Transverse colon (tissue), 4 donors: Measurements from ENCODE around the gene SVOP. TPM values are rescaled to one million over a fixed set of nuclear protein-coding genes. Genes with fewer than 3 reads are reported as not detected.
"Not testable (repeated sequence)": the region's sequence is repeated elsewhere in the genome, so short reads cannot be mapped to it uniquely, and the experiment has no call there.

ENCODE experiments used
- DNase-seq: peaks from one replicate; pipeline ENCODE4 v3.0.0-alpha.2; 2019
- H3K27ac ChIP-seq, 4 donors: fragments of 200-600 bp; sonication (generic); 2 replicates each; pipeline ENCODE4 v1.5.1; 2016 to 2018; ENCODE audit warnings: inconsistent platforms in 4 of 4
- H3K27me3 ChIP-seq: fragments of 200-600 bp; sonication (generic); 2 replicates; pipeline ENCODE4 v1.5.1; 2017; ENCODE audit warnings: inconsistent platforms
- H3K36me3 ChIP-seq, 4 donors: fragments of 200-600 bp; sonication (generic); 2 replicates each; pipeline ENCODE4 v1.5.1; 2017 to 2019; ENCODE audit warnings: inconsistent platforms in 4 of 4
- H3K4me1 ChIP-seq, 4 donors: fragments of 200-600 bp; sonication (generic); 2 replicates each; pipeline ENCODE4 v1.5.1; 2017 to 2020; ENCODE audit warnings: inconsistent platforms in 4 of 4
- H3K4me3 ChIP-seq, 4 donors: fragments of 200-600 bp; sonication (generic); 1 replicate in 1 of 4; 2 replicates in 3 of 4; pipeline versions ENCODE4 v1.5.1 to v1.6.1; 2017 to 2019; ENCODE audit warnings: inconsistent platforms in 4 of 4
- H3K9me3 ChIP-seq, 2 donors: fragments of 200-600 bp; sonication (generic); 2 replicates each; pipeline ENCODE4 v1.5.1; 2017 to 2019; ENCODE audit warnings: inconsistent platforms in 2 of 2
- EP300 ChIP-seq: sonication (generic); formaldehyde crosslinking; IDR thresholded peaks from one replicate; pipeline ENCODE4 v1.6.1; 2017; ENCODE audit warnings: antibody characterized with exemption, low read depth
- POLR2A ChIP-seq: fragments of 450-650 bp; IDR thresholded peaks from one replicate; pipeline ENCODE4 v1.6.1; 2016; ENCODE audit warnings: antibody characterized with exemption, mild to moderate bottlenecking, moderate library complexity
- POLR2AphosphoS5 ChIP-seq, 3 donors: sonication (generic); formaldehyde crosslinking; IDR thresholded peaks; one replicate each; pipeline ENCODE4 v1.6.1; 2016; ENCODE audit warnings: antibody characterized with exemption in 3 of 3
- WGBS, 2 donors: methylation state at CpG; one replicate each; pipeline ENCODE4 v1.1.5; 2018; ENCODE audit warnings: low coverage in 1 of 2; 5-methylcytosine and 5-hydroxymethylcytosine counted together
- in situ Hi-C, 4 donors: fragments of 200-750 bp; cut with MboI; loops; one replicate each; pipeline versions ENCODE4 v1.15.0 to v1.15.1; 2017; ENCODE audit warnings: low sequenced_read_pairs in 3 of 4, low pct_ligation_motif_present in 1 of 4, low pct_unique_long_range_greater_than_20kb in 1 of 4
- intact Hi-C: fragments of 100-400 bp; cut with DNase I; formaldehyde crosslinking; loops from one replicate; pipeline ENCODE4 v1.15.1; 2023; ENCODE audit warnings: low total_unique reads
- total RNA-seq, 4 donors: library from RNA; depleted of rRNA; stranded (reverse); fragments of >200 nt; gene quantifications; one replicate each; pipeline ENCODE4 v1.1.0, GENCODE V29; 2016
- TF ChIP-seq, protein P1 (sequence below), 5 experiments: fragments of 200-600 bp in 3 of 5; fragments of 450-650 bp in 2 of 5; sonication (generic) in 3 of 5; IDR thresholded peaks; 1 replicate in 2 of 5; 2 replicates in 3 of 5; pipeline ENCODE4 v1.5.1; 2016 to 2017; ENCODE audit warnings: antibody characterized with exemption in 5 of 5, inconsistent platforms in 3 of 5, mild to moderate bottlenecking in 2 of 5, moderate library complexity in 1 of 5

SVOP gene
- total RNA-seq, 4 donors from 2014 or later: 0.16 to 0.55 TPM; not detected in 2

DNA sequence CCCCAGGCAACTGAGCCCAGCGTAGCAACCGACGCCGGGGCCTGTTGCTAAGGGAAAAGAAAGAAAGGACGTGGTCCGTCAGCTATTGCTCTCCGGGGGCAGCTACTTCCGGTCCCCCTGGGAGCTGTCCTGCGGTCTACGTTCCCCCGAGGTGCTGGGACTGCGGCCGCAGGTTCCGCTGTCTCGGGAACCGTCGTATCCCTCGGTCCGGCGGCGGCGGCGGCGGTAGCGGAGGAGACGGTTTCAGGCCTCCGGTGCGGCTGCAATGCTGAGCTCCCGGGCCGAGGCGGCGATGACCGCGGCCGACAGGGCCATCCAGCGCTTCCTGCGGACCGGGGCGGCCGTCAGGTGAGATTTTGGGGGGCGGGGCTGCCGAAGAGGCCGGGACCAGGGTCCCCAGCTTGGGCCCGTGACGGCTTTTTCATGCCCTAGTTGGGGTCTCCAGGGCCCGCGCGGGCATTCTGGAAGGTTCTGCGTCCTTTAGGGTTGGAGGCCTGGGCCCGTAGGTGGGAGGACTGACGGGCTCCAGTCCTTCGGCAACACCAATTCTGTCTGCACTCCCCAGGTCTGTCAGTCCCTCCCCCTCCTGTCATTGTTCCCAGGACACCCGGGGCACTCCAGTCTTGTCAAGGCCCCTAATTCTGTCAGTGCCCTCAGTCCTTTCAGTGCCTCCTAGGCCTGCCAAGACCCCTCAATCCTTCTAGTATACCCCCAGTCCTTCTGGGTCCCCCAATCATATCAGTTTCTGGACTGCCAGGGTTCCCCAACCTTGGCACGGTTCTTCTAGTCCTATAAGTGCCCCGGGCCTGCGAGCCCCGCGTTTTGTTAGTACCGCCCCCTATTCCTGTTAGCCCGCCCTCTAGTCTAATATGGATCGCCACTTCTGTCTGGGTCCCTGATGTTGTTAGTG is 31.8 kb upstream of the SVOP start, which contains the start of gene USP30:
TSS of gene USP30 (plus strand) at position 163 of the 910 bp plus-strand sequence. CDS start at position 266, 103 bp downstream.
- in situ Hi-C loops: no loop called here
- intact Hi-C loops: loop anchor here (2.0 kb wide), 2 partner anchors 324 to 492 kb away; partner anchors contain the start of gene SART3
- peak; percentile 89 for DNase-seq
- Histone ChIP-seq H3K27ac (peak within 1 kb of the TSS; percentile 90 to 96 (median 92)), H3K4me1 (peaks cover 14 to 36% (median 17%) of the 10 kb centered on the region in 4 donors), H3K27me3 (no peaks in the 10 kb centered on the region), H3K9me3 (no peaks in the 10 kb centered on the region), H3K4me3 (peak within 1 kb of the TSS; percentile 76 to 100 (median 88)), H3K36me3 (peaks cover 0 to 4% (median under 1%) of the 10 kb centered on the region in 4 donors)
- WGBS, 2 donors: 1% methylated on average over 25 of the region's 61 CpGs; no CpG with 5 or more reads in 1 of the 2 donors
- TF ChIP-seq POLR2AphosphoS5 (IDR thresholded peaks at IDR 0.05) (peak in 2 of 3 donors; percentile 63 to 81), POLR2A (peak; percentile 58), EP300 (no peak)
- TF ChIP-seq, protein P1, sequence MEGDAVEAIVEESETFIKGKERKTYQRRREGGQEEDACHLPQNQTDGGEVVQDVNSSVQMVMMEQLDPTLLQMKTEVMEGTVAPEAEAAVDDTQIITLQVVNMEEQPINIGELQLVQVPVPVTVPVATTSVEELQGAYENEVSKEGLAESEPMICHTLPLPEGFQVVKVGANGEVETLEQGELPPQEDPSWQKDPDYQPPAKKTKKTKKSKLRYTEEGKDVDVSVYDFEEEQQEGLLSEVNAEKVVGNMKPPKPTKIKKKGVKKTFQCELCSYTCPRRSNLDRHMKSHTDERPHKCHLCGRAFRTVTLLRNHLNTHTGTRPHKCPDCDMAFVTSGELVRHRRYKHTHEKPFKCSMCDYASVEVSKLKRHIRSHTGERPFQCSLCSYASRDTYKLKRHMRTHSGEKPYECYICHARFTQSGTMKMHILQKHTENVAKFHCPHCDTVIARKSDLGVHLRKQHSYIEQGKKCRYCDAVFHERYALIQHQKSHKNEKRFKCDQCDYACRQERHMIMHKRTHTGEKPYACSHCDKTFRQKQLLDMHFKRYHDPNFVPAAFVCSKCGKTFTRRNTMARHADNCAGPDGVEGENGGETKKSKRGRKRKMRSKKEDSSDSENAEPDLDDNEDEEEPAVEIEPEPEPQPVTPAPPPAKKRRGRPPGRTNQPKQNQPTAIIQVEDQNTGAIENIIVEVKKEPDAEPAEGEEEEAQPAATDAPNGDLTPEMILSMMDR (IDR thresholded peaks at IDR 0.05): no peak

DNA sequence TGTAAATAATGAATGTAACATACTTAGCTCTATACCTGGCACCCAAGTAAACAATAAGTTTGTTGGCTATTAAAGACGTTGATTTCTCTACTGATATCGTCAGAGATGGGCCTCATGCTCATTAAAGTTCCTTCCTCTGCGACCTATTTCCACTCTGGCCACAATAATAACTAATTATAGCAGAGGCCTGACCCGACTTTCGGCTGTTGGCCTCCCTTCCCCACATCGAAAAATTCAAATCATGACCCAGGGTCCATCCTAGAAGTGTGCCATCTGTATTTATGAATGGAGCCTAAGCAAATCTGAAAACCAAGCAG is 31.2 kb upstream of the SVOP start:
- TF ChIP-seq POLR2A: no peak
- no peak for TF ChIP-seq POLR2AphosphoS5 (IDR thresholded peaks at IDR 0.05)
- TF ChIP-seq EP300: no peak
- TF ChIP-seq, protein P1 (IDR thresholded peaks at IDR 0.05): no peak
- Histone ChIP-seq H3K36me3 (no peaks in the 10 kb centered on the region), H3K27me3 (no peaks in the 10 kb centered on the region), H3K4me1 (peaks cover 14 to 36% (median 17%) of the 10 kb centered on the region in 4 donors), H3K9me3 (no peaks in the 10 kb centered on the region), H3K4me3 (peak overlapping the region in 3 of 4 donors; percentile 76 to 100 (median 78)), H3K27ac (peak overlapping the region; percentile 90 to 96 (median 92))
- in situ Hi-C loops: no loop called here
- WGBS, 2 donors: 12 to 20% methylated on average over 3 to 6 of the region's 6 CpGs
- intact Hi-C loops: loop anchor here (2.0 kb wide), 2 partner anchors 323 to 491 kb away; partner anchors contain the start of gene SART3
- DNase-seq: no peak

DNA sequence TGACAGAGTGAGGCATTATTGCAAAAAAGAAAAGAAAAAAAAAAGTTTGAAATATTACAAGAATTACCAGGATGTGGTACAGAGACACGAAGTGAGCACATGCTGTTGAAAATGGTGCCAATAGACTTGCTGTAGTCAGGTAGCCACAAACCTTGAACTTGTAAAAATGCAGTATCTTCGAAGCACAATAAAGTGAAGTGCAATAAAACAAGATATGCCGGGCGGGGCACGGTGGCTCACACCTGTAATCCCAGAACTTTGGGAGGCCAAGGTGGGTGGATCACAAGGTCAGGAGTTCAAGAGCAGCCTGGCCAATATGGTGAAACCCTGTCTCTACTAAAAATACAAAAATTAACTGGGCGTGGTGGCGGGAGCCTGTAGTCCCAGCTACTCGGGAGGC is 28.9 kb upstream of the SVOP start:
- DNase-seq: peak; percentile 51

DNA sequence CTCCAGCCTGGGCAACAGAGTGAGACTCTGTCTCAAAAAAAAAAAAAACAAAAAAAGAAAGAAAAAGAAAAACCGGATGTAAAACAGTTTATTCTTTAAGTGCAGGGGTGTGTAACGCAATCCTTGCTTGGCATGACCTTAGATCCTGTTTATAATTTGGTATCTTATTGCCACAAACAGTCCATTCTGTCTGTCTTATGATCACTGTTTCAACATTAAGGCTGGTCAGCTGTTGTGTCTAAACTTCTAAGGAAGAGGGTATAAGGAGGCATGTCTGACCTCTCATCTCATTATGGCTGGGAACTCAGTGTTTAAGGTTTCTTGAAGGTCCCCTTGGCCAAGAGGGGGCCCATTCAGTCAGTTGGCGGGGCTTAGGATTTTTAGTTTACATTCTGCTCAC is 27.8 kb upstream of the SVOP start:
- Histone ChIP-seq H3K27ac (peak overlapping the region in 3 of 4 donors; percentile 57 to 64 (median 61)), H3K4me1 (peaks cover 8 to 23% (median 12%) of the 10 kb centered on the region in 4 donors)
- H3K27me3 ChIP-seq, intact Hi-C loops, DNase-seq, in situ Hi-C loops, H3K9me3 ChIP-seq, H3K4me3 ChIP-seq, H3K36me3 ChIP-seq: not testable (repeated sequence)
- WGBS, 2 donors: 56 to 77% methylated on average over 3 of the region's 3 CpGs

More for the DNA sequence above, 28.9 kb upstream of the SVOP start:
- H3K9me3 ChIP-seq, in situ Hi-C loops, intact Hi-C loops, H3K27me3 ChIP-seq, H3K4me3 ChIP-seq, H3K36me3 ChIP-seq: not testable (repeated sequence)
- peaks cover 14 to 34% (median 17%) of the 10 kb centered on the region in 4 donors for H3K4me1 ChIP-seq
- peak overlapping the region; percentile 9 to 64 (median 59) for H3K27ac ChIP-seq
- WGBS, 2 donors: 57 to 61% methylated on average over 6 to 8 of the region's 8 CpGs

DNA sequence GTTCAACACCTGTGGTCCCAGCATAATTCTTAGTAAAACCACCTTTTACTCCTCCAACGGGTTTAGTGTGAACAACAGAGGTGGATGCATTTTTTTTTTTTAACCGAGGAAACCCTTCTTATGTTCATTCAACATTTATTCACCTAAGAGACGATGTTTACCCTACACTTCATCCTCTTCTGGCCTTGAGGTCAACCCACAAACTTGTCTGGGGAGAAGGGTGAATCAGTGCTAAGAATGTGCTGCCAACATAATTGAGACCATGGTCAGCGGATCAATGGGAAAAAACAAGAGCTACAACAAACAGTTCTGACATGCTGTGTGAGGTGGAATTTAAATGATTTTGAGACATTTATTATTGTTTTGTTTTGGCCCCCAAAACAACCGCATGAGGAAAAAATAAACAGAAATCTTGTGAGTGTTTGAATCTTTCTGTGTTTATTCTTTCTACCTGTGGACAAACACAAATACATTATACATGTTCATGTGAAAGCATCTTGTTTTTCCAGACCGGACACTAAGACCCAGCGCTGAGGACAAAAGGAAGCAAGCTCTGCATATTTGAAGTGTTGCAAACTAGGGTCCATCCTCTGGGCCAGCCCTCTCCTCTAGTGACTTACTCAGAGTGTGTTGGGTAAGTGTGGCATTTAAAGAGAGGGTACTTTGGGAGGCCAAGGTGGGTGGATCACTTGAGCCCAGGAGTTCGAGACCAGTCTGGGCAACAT is 26.4 kb upstream of the SVOP start:
- in situ Hi-C loops: no loop called here
- no peak overlapping the region for H3K27ac ChIP-seq
- peaks cover 3 to 16% (median 5%) of the 10 kb centered on the region in 4 donors for H3K4me1 ChIP-seq
- intact Hi-C loops: no loop called here
- TF ChIP-seq, protein P1 (IDR thresholded peaks at IDR 0.05): no peak
- TF ChIP-seq POLR2A (no peak), EP300 (no peak), POLR2AphosphoS5 (IDR thresholded peaks at IDR 0.05) (no peak)
- peaks cover 17% of the 10 kb centered on the region for H3K27me3 ChIP-seq
- DNase-seq: no peak
- no peaks in the 10 kb centered on the region for H3K36me3 ChIP-seq
- 82 to 91% methylated on average over 4 to 8 of the region's 8 CpGs for WGBS, 2 donors
- H3K9me3 ChIP-seq: no peaks in the 10 kb centered on the region
- no peak overlapping the region for H3K4me3 ChIP-seq
